K562 (cell line): Measurements from ENCODE around the gene GATA2. TPM values are rescaled to one million over a fixed set of nuclear protein-coding genes. Genes with fewer than 3 reads are reported as not detected.

Experiments
- AFF4 ChIP-seq: sonication (generic); formaldehyde crosslinking; IDR thresholded peaks from 2 replicates; pipeline ENCODE4 v1.8.0; 2023; ENCODE audit warnings: mild to moderate bottlenecking, missing genetic modification reagents
- ARHGAP35 ChIP-seq: fragments of 450-650 bp; IDR thresholded peaks from 2 replicates; pipeline ENCODE4 v1.6.1; 2018; ENCODE audit not compliant: partially characterized antibody
- CTBP1 ChIP-seq: fragments of 450-650 bp; IDR thresholded peaks from 2 replicates; pipeline ENCODE4 v1.6.1; 2016; ENCODE audit warnings: borderline replicate concordance
- EHMT2 ChIP-seq: fragments of 450-650 bp; IDR thresholded peaks from 2 replicates; pipeline ENCODE4 v1.6.1; 2018; ENCODE audit warnings: antibody characterized with exemption
- HBP1 ChIP-seq: fragments of 450-650 bp; formaldehyde crosslinking; IDR thresholded peaks from 2 replicates; pipeline ENCODE4 v1.4.0; 2022; ENCODE audit warnings: missing genetic modification characterization
- HLTF ChIP-seq: fragments of 450-650 bp; IDR thresholded peaks from 2 replicates; pipeline ENCODE4 v1.6.1; 2016
- LARP7 ChIP-seq: fragments of 450-650 bp; IDR thresholded peaks from 2 replicates; pipeline ENCODE4 v1.6.1; 2016
- POLR3G ChIP-seq: IDR thresholded peaks from 2 replicates; pipeline ENCODE4 v1.6.1; 2011; ENCODE audit not compliant: insufficient read length, insufficient replicate concordance; ENCODE audit errors: extremely low read depth
- SMAD1 ChIP-seq: fragments of 150-350 bp; IDR thresholded peaks from 2 replicates; pipeline ENCODE4 v1.6.1; 2014; ENCODE audit warnings: low read length, low read depth; ENCODE audit not compliant: partially characterized antibody
- SMC3 ChIP-seq: conservative IDR thresholded peaks from 2 replicates; pipeline ENCODE4 v1.6.1; 2011; ENCODE audit warnings: low read depth, low read length, improper control_type of control experiment; ENCODE audit not compliant: insufficient read depth
- THRB ChIP-seq: fragments of 450-650 bp; formaldehyde crosslinking; conservative IDR thresholded peaks from 2 replicates; pipeline ENCODE4 v1.4.0; 2022; ENCODE audit warnings: mild to moderate bottlenecking, missing genetic modification characterization
- ZBED1 ChIP-seq: IDR thresholded peaks from 2 replicates; pipeline ENCODE4 v1.6.1; 2014
- ZNF146 ChIP-seq: IDR thresholded peaks from one replicate; pipeline ENCODE4 v1.6.1; 2018; ENCODE audit warnings: missing compliant biosample characterization; ENCODE audit not compliant: unreplicated experiment
- ZNF277 ChIP-seq: fragments of 250-450 bp; sonication (Bioruptor Pico); IDR thresholded peaks from 2 replicates; pipeline ENCODE4 v1.8.0; 2022; ENCODE audit warnings: inconsistent platforms, mild to moderate bottlenecking, moderate library complexity, borderline replicate concordance
- ZNF780A ChIP-seq: fragments of 250-450 bp; sonication (Bioruptor Pico); IDR thresholded peaks from 2 replicates; pipeline ENCODE4 v1.5.0; 2021; ENCODE audit warnings: mild to moderate bottlenecking
- polyA plus RNA-seq, 8 experiments: library from polyadenylated mRNA; depleted of rRNA in 4 of 8; stranded (reverse) in 5 of 8; unstranded in 3 of 8; fragments of >200 nt; fragmentation: Nextera tagmentation in 2 of 8; fragmentation: Illumina TruSeq in 1 of 8; extraction: Ambion mirVana in 2 of 8; extraction: Trizol in 1 of 8; gene quantifications; 2 replicates each; pipeline versions ENCODE4 v1.2.1 to v1.2.3, GENCODE V29; 2011 to 2014; ENCODE audit warnings: inconsistent platforms in 1 of 8, missing spikeins in 1 of 8
- total RNA-seq, 7 experiments: library from RNA; depleted of rRNA in 6 of 7; stranded (reverse); fragments of >200 nt in 6 of 7; fragmentation: Illumina TruSeq in 2 of 7; extraction: Trizol in 2 of 7; gene quantifications; 2 replicates each; pipeline versions ENCODE4 v1.2.1 to v1.2.3, GENCODE V29; 2011 to 2021; ENCODE audit warnings: low replicate concordance in 1 of 7

GATA2 gene
- total and polyA plus RNA-seq, 9 of the 15 experiments (the other 6 are each of a cell fraction or from before 2014, with no cell fraction given), result 8.5 to 218 (median 50.8) TPM

GRCh38 chr3:128496019-128496601, 3.1 kb upstream of the GATA2 start (continued):
- TF ChIP-seq AFF4 (CRISPR knock-in tag) (0 out of 2 replicates have a peak, but pooled peaks have one; percentile 13), POLR3G (no peak), HBP1 (peak; percentile 90), EHMT2 (0 out of 2 replicates have a peak, but pooled peaks have one; percentile 17), HLTF (0 out of 2 replicates have a peak, but pooled peaks have one; percentile 46), ZNF146 (CRISPR knock-in tag) (no peak), ZBED1 (no peak), THRB (CRISPR knock-in tag) (peak; percentile 74), CTBP1 (peak; percentile 33; the same call in 1 of the 2 replicates), ARHGAP35 (peak; percentile 69), ZNF780A (CRISPR knock-in tag) (no peak), SMC3 (no peak), SMAD1 (no peak), ZNF277 (CRISPR knock-in tag) (no peak), LARP7 (peak; percentile 81; the same call in 1 of the 2 replicates)
